ENCODE measurements around the gene GRXCR1.
A peak's percentile ranks its signal among the peaks of the same experiment; 100 is the strongest.

GRXCR1 gene

DNA sequence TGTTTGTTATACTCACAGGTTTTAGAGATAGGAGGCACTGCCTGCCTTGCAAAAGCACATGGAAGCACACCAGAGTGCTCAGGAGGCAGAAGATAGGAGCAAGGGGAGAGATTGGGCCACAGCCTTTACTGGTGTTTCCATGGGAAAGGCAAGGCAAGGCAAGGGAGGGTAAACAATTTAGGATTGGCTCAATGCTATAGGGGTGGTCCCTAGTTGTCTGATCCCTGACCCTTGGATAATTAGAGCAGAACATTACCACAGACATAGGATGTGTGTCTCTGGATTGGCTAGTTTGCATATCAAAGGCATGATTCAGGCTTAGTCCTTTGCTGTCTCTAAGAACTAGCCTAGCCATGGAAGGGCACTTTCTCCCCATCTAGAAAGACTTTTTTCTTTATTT is 36.1 kb downstream of the GRXCR1 start:
- no peak for DNase-seq

DNA sequence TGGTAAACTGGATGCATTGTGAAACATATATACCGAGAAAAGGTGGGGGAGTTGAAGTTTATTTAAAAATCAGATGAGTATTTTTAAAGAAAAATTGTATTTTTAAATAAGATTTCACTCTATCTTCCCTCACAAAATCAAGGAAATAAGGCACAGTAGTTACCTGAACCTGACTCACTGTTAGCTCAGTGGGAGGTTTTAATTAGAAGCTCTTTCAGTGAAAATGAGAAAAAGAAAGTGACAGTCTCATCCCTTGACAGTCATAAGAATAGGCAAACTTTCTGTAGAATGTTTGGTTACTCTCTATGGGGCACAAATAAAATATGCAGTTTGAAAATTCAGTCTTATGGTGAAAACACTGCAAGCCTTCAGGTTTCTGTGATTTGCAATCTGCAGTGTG is 49.7 kb downstream of the GRXCR1 start:
- no peak for DNase-seq

DNA sequence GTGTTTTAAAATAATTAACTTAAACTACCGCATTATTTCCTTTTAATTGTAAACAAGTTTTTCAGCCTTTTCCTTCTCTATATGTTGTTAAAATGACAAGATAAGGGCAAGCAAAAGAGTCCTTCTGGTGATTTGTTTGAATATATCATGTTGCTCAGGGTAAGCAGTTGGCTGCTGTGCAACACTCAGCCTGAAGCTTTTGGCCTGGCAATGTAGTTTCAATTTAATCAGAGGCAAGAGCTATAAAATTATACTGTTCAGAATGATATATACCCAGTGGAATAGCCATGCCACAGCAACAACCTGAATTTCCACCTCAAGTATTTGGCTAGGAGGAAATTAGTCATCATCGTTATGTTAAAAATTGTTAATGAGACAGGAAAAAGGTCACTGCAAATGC is 53.4 kb downstream of the GRXCR1 start:
- DNase-seq = no peak

DNA sequence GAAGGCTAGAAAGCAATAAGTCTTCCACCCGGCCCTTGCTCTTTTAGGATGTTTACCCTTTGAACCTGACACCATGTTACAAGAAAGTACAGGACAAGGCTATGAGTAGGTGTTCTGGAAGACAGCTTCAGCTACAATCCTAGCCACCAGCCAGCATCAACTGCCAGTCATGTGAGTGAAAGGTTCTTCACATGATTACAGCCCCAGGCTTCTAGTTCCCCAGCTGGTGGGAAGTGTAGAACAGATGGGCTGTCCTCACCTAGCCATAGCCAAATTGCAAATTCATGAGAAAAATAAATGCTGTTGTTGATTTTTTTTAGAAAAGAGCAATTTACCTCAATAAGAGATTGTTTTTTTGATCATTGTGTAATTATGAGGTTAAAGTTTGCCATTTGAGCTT is 60.8 kb downstream of the GRXCR1 start:
- no peak for DNase-seq

DNA sequence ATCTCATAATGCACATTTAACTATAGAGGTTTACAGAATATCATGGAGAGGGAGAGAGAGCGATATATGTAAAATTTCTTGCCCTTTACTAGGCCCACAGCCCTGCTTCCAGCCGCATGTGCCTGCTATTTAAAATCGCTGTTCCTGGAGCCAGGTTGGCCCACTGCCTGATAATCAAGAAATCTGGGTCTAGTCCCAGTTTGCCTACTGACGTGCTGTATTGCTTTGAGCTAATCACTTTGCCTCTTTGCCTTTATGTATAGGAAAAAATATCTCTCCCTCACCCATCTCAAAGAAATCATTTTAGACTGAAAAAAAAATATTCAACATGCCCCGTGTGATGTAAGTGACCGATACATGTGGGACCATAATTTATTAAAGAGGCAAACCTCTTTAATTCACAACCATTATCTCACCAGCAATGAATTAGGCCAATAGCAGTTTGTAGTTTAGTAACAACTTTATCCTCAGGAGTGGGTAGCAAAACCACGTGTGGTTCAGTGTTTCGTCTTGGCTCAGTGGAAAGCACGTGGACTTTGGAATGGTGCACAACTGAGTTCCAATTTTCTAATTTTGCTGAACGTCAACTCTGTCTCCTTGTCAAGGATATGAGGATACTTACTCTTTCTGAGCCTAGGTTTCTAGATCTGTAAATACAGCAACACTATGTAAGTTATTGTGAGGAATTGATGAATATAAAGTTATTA is 62.6 kb downstream of the GRXCR1 start:
- no peak for DNase-seq

DNA sequence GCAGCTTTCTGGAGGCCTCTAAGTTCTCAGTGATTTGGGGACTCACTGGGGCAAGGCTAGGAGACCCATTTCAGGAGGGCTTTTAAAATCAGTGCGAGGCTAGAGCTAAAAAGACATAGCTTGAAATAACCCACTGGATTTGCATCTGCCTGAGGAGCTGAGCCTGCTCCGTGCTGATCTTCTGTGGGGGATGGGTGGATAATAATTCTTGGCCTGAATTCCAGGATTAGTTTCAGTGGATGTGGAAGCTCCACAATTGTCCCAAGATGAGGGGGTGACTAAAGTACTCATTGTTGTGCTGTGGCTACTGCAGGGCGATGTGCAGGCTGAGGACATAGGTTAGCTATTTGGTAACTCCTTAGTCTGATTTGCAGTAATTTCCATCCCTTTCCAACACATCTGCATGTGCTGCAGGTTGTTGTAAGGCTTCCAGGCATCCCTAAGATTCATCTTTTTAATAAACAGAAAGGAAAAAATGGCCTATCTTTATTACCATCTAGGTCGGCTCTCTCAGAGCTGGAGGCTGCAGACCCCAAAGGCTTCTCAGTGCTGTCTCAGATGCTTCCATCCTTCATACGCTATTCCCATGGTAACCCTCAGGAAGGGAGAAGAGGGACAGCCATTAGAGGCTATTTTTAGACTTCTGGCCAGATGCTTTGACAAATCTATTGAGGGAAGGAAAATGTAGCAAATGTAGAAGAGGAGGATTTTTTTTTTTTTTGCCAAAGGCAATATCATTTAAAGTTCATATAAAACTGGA is 63.4 kb downstream of the GRXCR1 start:
- no peak for DNase-seq

DNA sequence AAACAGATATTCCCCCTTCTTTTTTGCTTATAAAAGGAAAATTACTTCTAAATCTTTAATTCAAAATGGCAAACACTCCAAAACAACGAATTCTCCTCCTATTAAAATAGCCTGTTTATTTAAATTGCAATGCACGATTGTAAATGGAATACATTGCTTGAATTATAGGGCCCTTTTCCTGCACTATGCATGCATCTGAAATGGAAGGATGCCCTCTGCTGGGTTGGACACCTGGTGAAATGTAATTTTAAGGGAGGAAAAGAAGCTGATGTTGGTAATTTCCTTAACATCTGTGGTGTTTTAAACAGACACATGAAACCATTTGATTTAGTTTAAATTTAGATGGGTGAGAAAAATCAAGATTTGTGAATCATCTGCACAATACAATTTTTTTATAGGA is 72.8 kb downstream of the GRXCR1 start:
- no peak for DNase-seq

DNA sequence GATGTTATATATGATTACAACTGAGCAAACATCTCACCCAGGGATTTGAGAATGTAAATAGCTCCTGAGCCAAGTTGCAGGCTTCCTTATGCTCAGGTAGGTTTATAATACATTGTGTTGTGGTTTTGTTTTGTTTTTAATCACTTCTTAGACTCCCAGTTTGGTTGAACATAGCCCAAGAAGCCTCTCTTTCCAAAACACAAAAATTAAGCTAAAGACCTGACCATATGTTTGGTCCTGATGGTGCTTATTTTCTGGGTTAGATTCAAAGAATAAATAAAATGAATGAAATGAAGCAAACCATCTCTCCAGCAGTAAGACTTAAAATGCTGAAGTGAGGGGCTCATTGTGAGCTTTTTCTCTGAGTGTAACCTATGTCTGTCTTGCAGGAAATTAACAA is 93.5 kb downstream of the GRXCR1 start:
- no peak for DNase-seq

DNA sequence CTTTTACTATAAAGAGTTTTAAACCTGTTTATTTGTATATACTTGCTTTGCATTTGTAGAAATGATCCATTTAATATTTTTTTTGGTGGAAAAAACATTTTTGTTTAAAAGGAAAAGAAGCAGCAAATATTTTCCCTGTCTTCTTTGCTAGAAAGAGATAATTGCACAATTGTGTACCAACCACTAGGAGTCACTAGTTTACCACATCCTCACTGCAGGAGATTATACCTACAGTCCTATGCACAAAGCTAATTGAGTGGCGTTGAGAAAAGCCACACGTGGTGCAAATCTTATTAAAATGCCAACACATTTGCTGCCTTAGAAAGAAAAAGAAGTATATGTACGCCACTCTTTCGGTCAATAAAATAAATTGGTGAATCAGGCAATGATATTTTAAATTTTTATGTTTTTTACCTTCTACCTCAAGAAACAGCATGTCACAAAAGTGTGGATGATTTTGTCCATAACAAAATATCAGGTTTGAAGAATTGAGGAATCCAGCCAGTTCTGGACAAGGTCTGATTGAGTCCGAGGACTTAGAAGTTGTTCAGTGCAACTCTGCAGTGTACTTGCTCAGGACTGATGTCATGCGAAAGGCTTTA is 102.9 kb downstream of the GRXCR1 start:
- peak; percentile 6 for DNase-seq

DNA sequence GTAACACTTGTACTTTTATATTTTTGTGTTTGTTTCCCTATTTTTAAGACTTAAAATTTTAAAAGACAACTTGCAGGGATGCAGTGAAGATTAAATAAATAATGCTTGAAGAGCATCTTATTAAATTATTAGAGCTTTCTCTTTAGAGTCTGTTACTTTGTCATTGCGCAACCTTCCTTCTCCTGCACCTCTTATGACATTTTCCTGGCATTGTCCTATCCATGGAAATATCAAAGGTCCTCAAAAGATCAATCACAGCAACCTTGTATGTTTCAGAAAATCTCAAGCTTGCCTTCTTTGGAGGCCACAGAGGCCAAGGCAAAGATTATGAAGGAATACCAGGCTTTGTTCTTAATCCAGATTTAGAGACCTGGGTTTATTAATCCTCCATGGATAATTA is 116.3 kb downstream of the GRXCR1 start:
- no peak for DNase-seq

DNA sequence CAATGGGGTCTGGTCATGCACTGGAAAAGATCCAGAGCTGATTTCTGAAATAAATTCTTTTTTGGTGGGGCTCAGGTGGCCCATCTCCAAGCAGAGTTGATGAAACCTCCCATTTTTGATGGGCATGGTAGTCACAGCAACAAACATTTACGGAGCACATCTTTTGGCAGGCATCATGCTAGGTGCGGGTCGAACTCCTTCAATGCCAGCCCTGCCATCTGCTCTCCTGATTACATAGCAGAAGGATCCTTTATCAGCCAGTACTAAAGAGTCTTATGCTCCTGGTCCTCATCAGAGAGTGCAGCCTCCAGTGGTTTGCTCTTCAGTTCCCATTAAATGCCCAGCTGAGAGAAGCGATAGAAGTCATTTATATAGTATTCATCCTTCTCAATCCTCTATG is 121.7 kb downstream of the GRXCR1 start:
- no peak for DNase-seq

DNA sequence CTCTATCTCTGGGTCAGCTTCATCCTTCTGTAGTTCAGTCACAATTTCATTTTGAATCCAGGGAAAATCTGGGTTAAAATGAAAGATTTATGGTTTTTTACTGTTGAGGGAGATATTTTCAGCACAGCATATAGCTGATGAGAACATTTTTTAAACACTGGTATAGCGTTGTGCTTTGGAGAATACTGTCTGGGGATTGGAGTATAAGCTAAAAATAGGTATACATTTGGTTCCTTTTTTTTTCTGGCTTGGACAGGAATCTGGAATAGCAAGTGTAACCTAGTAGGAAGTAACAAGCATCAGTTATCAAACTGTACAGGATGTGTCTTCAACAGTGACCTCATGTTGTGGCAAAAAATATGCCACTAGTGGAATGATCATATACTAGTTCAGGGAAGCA is 149.1 kb downstream of the GRXCR1 start:
- DNase-seq = no peak

DNA sequence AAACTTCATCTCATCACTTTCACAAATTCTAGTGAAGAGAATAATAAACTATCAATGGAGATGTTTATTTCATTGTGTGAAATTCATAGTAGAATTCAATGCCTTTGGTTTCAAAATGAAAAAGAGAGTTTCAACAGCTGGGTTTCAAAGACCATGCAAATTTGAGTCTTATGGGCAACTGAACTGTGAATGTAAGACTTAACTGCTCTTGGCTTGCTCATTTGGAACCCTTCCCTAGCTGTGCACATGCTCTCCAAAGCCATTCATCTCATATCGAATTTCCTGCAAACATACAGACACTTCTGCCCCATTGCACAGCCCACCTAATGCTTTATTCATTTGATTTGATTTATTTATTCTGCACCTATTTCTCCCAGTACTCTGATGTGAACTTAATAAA is 154.5 kb downstream of the GRXCR1 start:
- DNase-seq = no peak

DNA sequence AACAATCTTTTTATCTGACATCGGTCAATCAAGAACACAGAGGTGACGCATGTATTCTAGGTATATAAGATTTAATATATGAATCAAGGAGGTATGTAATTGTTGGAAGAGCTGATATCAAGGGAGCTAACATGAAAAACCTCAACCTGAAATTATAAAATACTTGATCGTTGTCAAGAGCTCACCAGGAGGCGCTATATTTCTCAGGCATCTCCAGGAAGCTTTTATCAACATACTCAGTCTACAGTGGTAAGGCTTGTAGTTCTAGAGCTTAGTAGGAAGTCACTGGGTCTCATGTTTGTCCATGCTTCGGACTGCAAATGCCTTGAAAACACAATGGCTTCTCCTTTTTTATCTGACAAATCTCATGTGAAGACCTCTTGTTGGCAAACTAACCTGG is 156.1 kb downstream of the GRXCR1 start:
- no peak for DNase-seq

DNA sequence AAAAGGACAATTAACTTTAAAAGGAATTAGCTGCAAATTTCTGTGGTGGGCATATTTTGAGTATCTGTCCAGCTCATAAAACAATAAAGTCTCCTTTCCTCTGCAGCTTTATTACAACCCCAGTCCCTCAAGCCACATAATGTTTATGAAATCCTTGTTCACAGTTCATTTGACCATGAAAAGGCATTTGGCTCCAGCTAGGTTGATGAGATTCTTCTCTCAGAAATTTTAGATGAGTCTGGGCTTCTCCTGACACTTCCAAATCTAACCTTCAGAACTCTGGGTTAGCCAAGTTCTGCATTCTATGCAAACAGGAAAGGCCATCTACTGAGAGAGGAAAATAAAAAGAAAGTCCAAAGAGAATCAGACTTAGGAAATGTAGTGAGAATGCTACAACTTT is 156.8 kb downstream of the GRXCR1 start:
- no peak for DNase-seq

DNA sequence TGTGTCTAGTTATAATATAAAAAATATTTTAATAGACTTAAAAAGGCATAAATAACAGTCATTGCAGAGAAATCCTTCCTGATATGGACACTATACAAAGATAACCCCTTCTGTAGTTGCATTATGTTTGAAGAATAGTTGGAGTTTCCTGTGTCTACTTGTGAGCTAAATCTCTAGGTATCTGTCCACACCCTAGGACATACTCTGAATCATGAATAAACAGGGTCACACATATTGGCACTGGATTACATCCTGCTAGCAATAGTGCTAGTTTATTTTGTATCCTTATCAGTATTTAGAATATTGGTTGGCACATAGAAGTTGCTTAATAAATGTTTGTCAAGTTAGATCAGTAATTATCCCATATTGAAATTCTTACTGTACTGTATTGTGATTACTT is 173.9 kb downstream of the GRXCR1 start:
- no peak for DNase-seq

DNA sequence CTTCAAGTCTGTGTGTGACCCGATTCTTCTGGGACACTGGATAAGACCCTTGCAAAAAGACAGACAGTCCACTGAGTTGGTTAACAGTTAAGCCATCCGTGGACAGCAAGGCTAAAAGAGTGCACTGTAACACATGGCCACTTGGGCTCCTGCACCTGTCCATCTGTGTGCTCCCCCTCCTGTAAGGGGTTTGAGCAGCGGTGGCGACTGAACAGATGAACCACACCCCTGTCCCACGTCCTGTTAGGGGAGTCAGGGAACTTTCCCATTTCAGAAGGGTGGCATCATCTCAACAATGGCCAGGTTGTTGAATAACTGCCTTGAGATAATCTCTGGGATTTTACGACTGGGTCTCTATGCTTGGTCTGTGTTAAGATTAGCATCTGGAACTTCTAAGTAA is 178.6 kb downstream of the GRXCR1 start:
- no peak for DNase-seq
